ENCODE data around the gene COL9A2. TPM values are rescaled to one million over a fixed set of nuclear protein-coding genes. Genes with fewer than 3 reads are reported as not detected.

Gene COL9A2
- 10 to 100 TPM in 1 of 3 donors, 1 to 10 TPM in 2; 3.4 to 11.2 (median 4.8) TPM for total RNA-seq
- long read RNA-seq, donor 1, partial matches to known transcripts = 5 of 11 reads
- long read RNA-seq, donor 1, other reads (novel, unspliced or antisense) = 5 of 11 reads
- long read RNA-seq, donor 2, partial matches to known transcripts = 4 of 4 reads
- long read RNA-seq, donor 2, other reads (novel, unspliced or antisense) = 0 of 4 reads

- H3K36me3 ChIP-seq (ENCODE audit: low read depth) = no peaks in the 10 kb centered on the region
- no peak within 1 kb of the TSS for H3K4me3 ChIP-seq
- intact Hi-C loops (cut with DNase I, micrococcal nuclease) = no loop called here
- ATAC-seq (peak; percentile 57), DNase-seq (peak in 2 of 3 donors; percentile 51 to 77)
- H3K4me1 ChIP-seq (ENCODE audit: low read depth) = peaks cover 19% of the 10 kb centered on the region
- TF ChIP-seq, protein P1, sequence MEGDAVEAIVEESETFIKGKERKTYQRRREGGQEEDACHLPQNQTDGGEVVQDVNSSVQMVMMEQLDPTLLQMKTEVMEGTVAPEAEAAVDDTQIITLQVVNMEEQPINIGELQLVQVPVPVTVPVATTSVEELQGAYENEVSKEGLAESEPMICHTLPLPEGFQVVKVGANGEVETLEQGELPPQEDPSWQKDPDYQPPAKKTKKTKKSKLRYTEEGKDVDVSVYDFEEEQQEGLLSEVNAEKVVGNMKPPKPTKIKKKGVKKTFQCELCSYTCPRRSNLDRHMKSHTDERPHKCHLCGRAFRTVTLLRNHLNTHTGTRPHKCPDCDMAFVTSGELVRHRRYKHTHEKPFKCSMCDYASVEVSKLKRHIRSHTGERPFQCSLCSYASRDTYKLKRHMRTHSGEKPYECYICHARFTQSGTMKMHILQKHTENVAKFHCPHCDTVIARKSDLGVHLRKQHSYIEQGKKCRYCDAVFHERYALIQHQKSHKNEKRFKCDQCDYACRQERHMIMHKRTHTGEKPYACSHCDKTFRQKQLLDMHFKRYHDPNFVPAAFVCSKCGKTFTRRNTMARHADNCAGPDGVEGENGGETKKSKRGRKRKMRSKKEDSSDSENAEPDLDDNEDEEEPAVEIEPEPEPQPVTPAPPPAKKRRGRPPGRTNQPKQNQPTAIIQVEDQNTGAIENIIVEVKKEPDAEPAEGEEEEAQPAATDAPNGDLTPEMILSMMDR (IDR thresholded peaks at IDR 0.05) = no peak
- no peaks in the 10 kb centered on the region for H3K9me3 ChIP-seq
Measured at GRCh38 chr1:40316595-40317393, at the start of gene COL9A2. Gene COL9A2 (minus strand): TSS chr1:40317286. CDS start chr1:40317197, 89 bp downstream.

DNA sequence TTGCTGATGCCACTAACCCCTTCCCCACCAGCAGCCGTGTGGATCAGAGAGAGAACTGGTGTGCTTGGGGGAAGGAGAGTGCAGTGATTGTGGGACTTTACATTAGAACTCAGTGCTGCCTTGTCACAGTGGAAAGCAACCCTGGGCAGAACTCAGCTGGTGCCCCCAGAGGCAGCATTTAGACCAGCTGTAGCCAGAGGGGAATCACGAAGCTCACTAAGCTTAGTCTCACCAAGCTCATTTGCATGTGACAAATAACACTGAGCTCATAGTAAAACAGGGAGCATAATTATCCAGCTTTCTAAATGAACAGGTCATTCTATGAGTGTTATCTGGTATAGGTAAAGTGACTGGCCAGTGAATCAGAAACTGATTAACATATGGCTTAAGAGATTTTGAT is 46.6 kb upstream of the COL9A2 start:
- TF ChIP-seq, protein P1 (IDR thresholded peaks at IDR 0.05) = no peak
- intact Hi-C loops (cut with DNase I, micrococcal nuclease) = no loop called here
- no peak for DNase-seq

DNA sequence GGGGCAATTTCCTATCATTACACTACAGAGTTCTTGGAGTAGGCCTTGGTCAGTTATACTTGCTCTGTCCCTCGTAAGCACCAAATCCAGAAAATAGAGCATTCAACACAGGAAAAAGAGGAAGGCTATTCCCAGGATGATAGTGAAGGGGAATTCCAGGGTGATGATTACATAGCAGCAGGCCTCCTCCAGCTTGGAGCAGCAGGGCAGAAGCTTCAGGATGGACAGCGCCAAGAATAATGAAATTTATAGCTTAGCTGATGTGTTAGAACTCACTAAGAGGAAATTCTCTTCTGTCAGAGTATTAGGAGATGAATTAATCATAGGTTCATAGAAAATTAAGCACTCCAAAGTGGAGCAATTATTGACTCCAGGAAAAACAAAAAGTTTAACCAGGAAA is 45.6 kb upstream of the COL9A2 start:
- peaks cover 7% of the 10 kb centered on the region for H3K9me3 ChIP-seq
- no peaks in the 10 kb centered on the region for H3K36me3 ChIP-seq (ENCODE audit: low read depth)
- intact Hi-C loops (cut with DNase I, micrococcal nuclease) = no loop called here
- ATAC-seq (no peak), DNase-seq (no peak)
- TF ChIP-seq, protein P1 (IDR thresholded peaks at IDR 0.05) = no peak
- H3K4me1 ChIP-seq (ENCODE audit: low read depth) = no peaks in the 10 kb centered on the region
- no peak overlapping the region for H3K4me3 ChIP-seq

More for the DNA sequence above, 46.6 kb upstream of the COL9A2 start:
- Histone ChIP-seq H3K4me1 (ENCODE audit: low read depth) (no peaks in the 10 kb centered on the region), H3K4me3 (no peak overlapping the region), H3K36me3 (ENCODE audit: low read depth) (no peaks in the 10 kb centered on the region), H3K9me3 (peaks cover 2% of the 10 kb centered on the region)
- peak; percentile 51 for ATAC-seq

DNA sequence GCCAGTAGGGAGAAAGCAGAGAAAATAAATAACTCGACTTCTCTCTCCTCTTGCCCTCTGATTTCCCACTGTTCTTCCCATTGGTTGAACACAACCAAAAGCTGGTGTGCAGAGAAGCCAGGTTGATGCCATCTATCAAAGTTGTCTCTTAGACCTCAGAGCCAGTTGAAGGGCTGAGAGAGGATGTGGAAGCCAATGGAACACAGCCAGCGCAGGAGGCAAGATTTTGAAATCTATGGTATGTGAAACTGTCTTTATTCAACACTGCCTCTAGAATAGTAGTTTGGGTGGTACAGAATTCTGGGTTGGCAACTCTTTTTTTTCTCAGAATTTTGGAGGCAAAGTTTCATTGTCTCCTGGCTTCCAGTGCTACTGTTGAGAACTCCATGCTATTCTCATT is 45.1 kb upstream of the COL9A2 start:
- ATAC-seq = no peak
- intact Hi-C loops (cut with DNase I, micrococcal nuclease) = no loop called here
- Histone ChIP-seq H3K4me1 (ENCODE audit: low read depth) (no peaks in the 10 kb centered on the region), H3K9me3 (peaks cover 9% of the 10 kb centered on the region), H3K4me3 (no peak overlapping the region), H3K36me3 (ENCODE audit: low read depth) (no peaks in the 10 kb centered on the region)
- DNase-seq = no peak
- TF ChIP-seq, protein P1 (IDR thresholded peaks at IDR 0.05) = no peak

DNA sequence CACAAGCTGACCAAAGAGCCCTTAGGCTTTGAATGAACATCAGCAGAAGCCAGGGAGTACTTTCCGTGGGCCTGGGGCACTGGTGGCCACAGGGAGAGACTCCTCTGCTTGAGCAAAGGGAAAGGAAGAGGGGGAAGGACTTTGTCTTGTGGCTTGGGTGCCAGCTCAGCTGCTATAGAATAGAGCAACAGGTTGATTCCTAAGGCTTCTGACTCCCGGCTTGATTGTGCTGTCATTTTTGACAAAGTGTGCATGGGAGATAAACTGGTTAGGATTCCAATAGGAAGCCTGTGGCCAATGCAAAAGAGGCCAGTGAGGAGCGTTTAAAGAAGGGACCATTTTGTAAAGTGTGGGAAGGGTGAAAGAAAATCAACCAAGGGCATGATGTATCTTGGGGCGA is 44.6 kb upstream of the COL9A2 start:
- ATAC-seq (no peak), DNase-seq (no peak)
- H3K9me3 ChIP-seq = peaks cover 9% of the 10 kb centered on the region
- H3K4me1 ChIP-seq (ENCODE audit: low read depth) = no peaks in the 10 kb centered on the region
- H3K36me3 ChIP-seq (ENCODE audit: low read depth) = no peaks in the 10 kb centered on the region
- TF ChIP-seq, protein P1 (IDR thresholded peaks at IDR 0.05) = no peak
- no peak overlapping the region for H3K4me3 ChIP-seq
- intact Hi-C loops (cut with DNase I, micrococcal nuclease) = no loop called here
